Activated T-cell treated with anti-CD3 and anti-CD28 coated beads, Interleukin-2, amount 50 U/mL, for 48 hours (primary cell): ENCODE measurements around the gene THSD4.

Source experiments
- DNase-seq, 2 experiments: peaks; one replicate each; pipeline ENCODE4 v3.0.0-alpha.2; 2020

The THSD4 gene

DNA sequence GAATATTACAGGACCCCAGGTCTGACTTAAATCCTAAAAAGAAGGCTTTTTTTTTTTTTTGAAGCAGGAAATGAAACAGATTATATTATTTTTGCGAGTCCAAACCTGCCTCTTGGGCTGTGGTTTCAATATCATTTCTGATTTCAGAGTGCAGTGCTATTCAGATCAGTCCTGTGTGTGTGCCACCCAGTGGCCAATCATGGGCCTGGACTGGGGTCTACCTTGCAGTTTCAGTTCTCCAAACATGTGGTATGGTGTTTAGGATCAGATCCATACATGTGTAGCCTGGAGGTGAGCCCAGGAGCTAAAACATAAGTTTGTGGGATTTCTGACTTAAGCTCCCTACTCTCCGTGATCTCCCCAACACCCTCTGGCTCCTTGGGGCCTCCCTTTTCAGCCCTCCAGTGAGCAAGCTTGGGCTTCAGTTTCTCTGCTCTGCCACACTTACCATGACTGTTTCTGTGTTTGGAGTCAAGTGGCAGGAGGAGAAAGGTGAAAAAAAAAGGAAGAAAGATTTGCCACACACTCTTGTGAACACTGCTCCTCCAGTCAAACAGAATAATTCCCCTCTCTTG lies 12.1 kb upstream of the THSD4 start:
- no peak for DNase-seq

- DNase-seq = no peak
These were observed 10.6 kb upstream of the THSD4 start for GRCh38 chr15:71104636-71105035.

DNA sequence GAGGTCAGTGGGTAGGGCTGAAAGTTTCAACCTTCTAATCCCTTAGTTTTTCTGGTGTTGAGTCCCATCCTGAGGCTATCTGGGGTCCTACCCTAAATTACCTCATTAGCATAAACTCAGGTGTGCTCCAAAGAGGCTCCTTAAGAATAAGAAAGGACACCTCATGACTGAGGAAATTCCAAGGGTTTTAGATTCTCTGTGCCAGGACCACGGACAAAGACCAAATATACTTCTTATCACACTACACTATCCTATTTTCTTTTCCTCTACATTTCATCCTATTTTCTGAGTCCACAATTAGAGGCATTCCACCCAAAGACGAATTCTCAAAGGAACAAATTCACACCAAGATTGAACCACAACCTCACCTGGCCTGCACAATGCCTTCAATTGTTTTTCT lies 9.8 kb upstream of the THSD4 start:
- DNase-seq = no peak

DNA sequence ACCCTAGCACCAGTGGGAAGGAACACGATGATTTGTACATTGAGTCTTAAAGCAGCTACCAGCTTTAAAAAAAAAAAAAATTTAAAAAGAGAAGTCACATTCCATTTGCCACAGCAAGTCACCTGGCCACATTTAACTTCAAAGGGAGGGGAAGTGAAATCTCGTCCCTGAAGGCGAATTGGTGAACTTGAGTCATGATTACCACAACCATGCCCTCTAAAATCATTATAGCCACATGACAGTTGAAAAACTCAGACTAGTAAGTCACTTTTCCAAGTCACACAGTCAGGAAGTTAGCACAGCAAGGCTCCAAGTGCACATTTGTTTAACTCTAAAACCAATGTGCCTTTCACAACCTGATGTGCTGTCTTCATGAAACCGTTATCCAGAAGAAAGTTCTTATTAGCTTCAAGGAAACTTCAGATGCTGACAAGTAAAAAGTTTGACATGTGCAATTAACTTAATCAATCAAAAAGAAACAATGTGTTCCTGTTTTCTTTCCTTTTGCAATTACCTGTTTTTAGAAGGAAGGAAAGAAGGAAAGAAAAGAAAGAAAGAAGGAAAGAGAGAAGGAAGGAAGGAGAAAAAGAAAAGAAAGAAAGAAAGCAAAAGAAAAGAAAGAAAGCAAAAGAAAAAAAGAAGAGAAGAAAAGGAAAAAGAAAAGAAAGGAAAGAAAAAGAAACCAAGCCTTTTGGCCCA lies 8.3 kb upstream of the THSD4 start:
- no peak for DNase-seq

- DNase-seq = no peak
These were observed 7.8 kb upstream of the THSD4 start for GRCh38 chr15:71107501-71107815.

DNA sequence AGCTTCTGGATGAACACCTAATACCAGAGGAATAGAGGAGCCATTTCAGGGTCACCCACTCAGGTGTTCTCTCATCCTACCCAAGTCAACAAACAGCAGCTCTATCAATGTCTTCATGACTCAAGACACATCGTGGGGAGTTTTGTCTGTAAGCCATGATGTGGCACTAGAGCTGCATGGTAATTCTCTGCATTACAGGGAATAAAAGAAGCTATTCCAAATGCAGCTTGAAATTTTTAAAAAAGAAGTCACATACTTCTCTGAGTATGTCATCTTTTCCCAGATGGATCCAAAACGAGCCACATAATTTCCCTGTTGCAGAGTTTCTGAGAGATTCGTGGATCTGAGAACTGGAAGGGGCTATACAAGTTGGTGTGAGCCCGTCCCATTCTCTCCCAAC lies 6.1 kb upstream of the THSD4 start:
- no peak for DNase-seq

DNA sequence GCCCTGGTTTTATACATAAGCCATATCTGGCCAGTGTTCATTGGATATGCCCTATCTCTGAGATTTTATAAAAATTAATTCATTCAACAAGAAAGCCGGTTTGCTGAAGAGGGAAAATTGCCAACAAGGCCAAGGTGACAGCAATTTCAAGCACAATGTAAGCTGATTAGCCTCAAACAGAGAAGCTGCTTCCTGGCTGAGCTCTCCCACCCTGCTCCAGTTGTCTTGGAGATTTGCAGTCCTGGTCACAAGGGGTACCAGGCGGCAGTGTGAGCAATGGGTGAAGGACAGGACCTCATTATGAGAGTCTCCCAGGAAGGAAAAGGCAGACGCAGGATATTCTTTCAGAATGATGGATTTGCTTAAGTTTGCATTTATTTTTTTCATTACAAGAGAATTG lies 5.4 kb upstream of the THSD4 start:
- no peak for DNase-seq

- no peak for DNase-seq
These were observed 4.7 kb upstream of the THSD4 start for GRCh38 chr15:71110405-71111180.

DNA sequence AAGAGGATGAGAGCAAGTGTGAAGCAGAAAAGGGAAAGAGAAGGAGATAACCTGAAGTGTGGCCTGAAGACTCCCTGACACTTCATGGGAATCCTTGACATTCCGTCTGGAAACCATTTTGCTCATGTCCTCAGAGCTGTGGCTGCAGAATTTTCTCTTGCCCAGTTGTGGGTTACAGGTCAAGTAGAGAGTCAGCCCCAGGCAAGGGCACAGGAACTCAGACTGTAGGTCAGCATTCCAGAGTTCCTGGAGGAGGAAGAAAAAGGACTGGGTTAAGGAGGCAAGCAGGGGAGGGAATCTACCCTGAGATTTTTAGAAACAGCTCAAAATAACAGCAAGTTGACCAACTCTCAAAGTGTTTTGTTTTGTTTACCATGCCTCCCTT lies 4.1 kb upstream of the THSD4 start:
- no peak for DNase-seq

- no peak for DNase-seq
These were observed 3.3 kb upstream of the THSD4 start for GRCh38 chr15:71111950-71112349.

DNA sequence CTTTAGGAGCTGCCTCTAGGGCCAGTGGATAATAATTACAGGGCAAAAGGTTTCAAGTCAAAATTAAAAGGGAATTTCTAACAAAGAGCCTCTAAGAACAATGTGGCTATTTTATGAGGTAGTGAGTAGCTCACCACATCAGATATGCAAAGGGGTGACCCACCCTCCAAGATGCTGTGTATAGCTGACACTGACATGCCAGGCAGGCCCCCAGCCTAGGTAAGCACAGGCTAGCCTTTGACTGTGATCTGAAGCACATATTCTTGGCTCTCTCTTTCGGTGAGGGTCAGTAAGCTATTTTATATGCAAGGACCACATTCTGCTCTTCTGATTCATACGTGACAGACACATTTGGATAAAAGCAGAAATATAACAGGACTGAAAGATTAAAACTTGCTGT lies 2.8 kb upstream of the THSD4 start:
- DNase-seq = no peak

DNA sequence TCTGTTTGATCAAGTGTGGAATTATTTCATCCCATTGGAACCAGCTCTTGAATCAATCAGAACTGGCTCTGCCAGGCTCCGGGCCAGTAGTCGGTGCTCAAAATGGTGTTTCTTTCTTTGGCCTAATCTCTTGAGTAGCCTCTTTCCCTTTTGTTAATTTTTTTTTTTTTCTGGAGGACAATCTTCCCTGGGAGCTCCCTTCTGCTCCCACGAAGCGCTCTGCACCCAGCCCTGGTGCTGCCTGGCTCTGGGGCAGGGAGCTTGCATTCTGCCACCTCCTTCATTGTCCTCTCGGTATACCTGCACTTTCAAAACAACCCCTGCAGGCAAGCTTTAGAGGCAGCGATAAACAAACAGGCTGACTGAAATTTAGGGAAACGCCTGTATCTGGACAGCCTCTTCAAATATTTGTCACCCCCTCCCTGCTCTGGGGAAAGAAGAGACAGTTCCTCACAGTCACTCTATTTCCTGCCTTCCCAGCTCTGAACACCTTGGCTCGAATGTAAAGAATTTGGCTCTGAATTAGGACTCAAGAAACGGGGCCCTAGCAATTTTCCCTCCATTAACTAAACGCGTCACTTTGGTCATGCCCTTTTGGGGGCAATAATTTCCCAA lies 1.1 kb upstream of the THSD4 start:
- DNase-seq = no peak

DNA sequence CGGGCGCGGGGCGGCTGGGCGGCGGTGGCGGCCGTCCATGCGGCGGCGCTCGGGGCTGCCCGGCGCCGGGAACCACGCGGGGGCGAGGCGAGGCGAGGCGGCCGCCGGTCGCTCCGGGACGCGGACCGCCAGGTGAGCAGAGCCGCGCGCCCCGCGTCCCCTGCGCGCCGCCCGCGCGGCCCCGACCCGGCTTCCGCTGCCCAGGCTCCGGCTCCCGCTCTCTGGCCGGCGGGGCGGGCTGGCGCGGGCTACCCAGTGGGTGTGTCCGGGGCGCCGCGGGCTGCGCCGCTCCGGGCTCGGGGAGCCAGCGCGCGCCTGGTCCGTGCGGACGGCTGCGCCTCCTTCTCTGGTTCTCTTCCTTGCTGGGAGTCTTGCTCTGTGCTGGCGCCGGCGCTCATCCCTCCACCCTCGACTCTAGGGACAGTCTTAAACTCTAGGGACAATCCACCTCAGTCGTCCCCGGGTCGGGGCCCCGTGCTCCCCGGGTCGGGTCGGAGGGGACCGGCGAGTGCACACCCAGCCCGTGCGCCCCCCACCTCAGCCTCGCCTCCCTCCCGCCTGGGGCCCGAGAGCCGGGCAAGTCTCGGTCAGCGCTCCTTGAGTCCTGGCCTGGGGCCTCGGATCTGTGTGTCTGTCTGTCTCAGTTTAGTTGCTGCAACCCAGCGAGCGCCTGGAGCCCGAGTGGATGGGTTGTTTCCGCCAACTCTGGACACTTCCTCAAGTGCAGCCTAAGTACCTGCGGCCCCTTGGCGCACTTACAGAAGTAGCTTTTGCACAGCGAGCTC lies 488 bp downstream of the THSD4 start:
- peak in 1 of 2 experiments; percentile 22 for DNase-seq

DNA sequence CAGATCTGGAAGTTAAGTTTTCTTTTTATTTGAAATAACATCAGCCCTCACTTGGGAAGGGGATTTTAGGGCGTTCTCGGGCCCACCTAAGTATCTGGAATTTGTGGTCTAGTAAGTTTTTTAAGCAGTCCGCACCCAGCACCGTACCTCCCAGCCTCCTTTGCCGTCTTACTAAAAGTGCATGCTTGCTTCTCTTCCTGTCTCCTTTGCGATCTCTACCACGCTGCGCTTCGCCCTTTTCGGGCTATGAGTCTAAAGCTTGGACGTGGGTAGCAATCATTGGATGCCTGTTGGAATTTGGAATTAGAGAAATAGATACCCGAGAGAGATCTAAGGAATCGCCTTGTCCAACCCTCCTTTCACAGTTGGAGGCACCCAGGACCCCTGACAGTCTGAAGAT lies 1.1 kb downstream of the THSD4 start:
- DNase-seq = no peak

DNA sequence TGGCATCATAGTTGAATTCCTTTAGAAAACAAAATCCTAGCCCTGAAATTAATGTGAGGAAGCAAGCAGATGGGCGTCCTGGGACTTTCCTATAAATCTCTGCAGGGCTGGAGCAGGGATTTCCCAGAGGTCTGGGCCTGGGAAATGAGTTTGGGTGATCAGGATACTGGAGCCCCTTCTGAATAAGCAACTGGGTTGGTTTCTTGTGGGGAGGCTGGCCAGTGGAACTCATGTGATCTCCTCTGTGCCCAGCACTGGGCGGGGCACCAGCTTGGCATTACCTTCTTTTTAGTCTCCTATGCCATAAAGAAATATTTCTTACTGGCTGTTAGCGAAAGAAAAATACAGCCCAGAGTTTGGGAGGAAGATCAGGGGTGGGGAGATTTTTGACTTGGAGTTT lies 1.7 kb downstream of the THSD4 start:
- DNase-seq = no peak

- DNase-seq = no peak
These were observed 2.5 kb downstream of the THSD4 start for GRCh38 chr15:71117714-71118305.

DNA sequence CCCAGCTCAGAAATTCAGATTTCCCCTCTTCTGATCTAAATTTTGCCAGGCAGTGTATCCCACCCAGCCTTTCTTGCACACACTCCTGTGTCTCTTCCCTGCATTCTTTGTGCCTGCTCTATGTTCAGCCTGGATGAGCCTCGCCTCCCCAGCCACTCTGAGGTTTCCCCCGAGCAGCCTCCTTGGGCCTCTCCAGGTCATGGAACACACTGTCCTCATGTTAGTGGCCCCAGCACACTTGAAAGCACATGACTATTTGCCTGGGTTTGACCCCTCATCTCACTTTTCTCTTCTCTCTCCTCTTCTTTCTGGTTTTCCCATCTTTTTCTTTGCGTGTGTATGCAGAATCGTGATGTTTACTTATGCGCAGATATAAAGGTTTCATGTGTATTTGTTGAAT lies 3.1 kb downstream of the THSD4 start:
- no peak for DNase-seq

- no peak for DNase-seq
These were observed 3.8 kb downstream of the THSD4 start for GRCh38 chr15:71118881-71119632.

DNA sequence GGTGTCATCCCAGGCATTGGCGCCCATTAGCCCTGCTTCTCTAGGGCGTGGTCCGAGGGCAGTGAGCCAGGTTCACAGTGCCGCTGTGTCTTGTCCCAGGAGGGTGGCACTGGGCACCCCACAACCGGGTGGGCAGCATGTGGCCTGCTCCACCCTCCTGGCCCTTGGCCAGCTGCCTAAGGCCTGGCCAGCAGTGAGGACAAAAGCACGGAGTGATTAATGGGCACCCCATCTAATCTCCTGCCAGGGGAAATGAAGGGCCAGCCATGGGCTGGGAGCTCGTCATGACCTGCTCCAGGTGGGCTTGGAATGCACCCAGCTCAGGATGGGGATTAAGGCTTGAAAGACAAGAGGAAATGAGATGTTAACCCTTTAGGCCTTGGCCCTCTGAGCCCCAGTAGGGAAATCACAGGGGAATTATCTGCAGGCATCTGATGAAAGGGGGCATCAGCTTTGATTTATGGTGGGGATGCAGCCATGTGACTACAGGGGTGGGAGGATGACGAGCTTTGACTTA lies 5.2 kb downstream of the THSD4 start:
- DNase-seq = no peak

DNA sequence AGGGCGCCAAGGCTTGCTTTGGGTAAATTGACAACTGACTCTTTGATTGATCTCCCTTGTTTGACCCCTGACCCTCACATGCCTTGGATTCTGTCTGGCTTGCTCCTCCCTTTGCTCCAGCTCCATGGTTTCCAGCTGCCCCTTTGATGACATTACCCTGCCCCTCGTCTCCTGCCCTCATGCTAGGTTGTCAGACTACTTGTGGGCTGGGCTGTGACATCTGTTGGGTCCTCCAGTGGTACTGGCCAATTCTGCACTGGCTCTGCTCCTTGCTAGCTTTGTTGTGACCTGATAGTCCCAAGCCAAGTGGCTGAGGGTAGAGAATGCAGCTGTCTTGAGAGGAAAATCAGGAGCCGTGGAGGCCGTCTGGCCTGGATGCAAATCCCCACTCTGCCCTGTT lies 6.2 kb downstream of the THSD4 start:
- DNase-seq = no peak

- no peak for DNase-seq
These were observed 9.9 kb downstream of the THSD4 start for GRCh38 chr15:71124937-71125790.
